ENCODE results near the gene SFTA2.

DNA sequence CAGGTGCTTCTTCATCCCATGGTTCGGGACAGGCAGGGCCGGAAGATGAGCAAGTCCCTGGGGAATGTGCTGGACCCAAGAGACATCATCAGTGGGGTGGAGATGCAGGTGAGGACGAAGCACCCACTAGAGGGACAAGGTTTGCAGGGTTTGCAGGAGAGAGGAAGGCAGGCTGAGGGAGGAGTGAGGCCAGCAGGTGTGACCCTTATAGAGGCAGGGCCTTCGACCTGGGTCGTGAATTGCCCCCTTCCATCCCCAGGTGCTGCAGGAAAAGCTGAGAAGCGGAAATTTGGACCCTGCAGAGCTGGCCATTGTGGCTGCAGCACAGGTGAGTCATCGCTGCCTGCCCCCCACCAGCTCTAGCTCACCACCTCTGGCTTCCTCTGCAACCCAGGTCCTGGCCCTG is 9.5 kb downstream of the SFTA2 start:
- TF ChIP-seq POLR2A (IDR thresholded peaks at IDR 0.05) (no peak), EP300 (IDR thresholded peaks at IDR 0.05) (no peak), POLR2AphosphoS5 (IDR thresholded peaks at IDR 0.05) (no peak)
